Vagina (tissue), 2 donors: Measurements from ENCODE around the gene TYR. TPM values are rescaled to one million over a fixed set of nuclear protein-coding genes. Genes with fewer than 3 reads are reported as not detected.

Experiments used
- DNase-seq, 2 donors: peaks; one replicate each; pipeline ENCODE4 v3.0.0-alpha.2; 2017; ENCODE audit errors: extremely low spot score in 2 of 2
- H3K27ac ChIP-seq: fragments of 200-600 bp; sonication (generic); one replicate; pipeline ENCODE4 v1.5.1; 2019
- H3K27me3 ChIP-seq: fragments of 200-600 bp; sonication (generic); one replicate; pipeline ENCODE4 v1.5.1; 2019
- H3K36me3 ChIP-seq, 2 donors: fragments of 200-600 bp; sonication (generic); one replicate each; pipeline ENCODE4 v1.5.1; 2017 to 2019
- H3K4me1 ChIP-seq: fragments of 200-600 bp; sonication (generic); one replicate; pipeline ENCODE4 v1.5.1; 2019
- H3K4me3 ChIP-seq, 2 donors: fragments of 200-600 bp; sonication (generic); 1 replicate in 1 of 2; 2 replicates in 1 of 2; pipeline ENCODE4 v1.5.1; 2016 to 2019
- H3K9me3 ChIP-seq: fragments of 200-600 bp; sonication (generic); one replicate; pipeline ENCODE4 v1.5.1; 2019
- POLR2A ChIP-seq, 2 donors: fragments of 450-650 bp; IDR thresholded peaks; one replicate each; pipeline ENCODE4 v1.6.1; 2017; ENCODE audit warnings: antibody characterized with exemption in 2 of 2, mild to moderate bottlenecking in 2 of 2, moderate library complexity in 2 of 2
- POLR2AphosphoS5 ChIP-seq, 2 donors: sonication (generic); formaldehyde crosslinking; IDR thresholded peaks; one replicate each; pipeline ENCODE4 v1.9.0; 2017; ENCODE audit warnings: antibody characterized with exemption in 2 of 2, mild to moderate bottlenecking in 2 of 2, low read depth in 1 of 2; ENCODE audit not compliant: insufficient read depth in 1 of 2
- intact Hi-C: fragments of 100-400 bp; cut with DNase I; formaldehyde crosslinking; loops from one replicate; pipeline ENCODE4 v1.15.1; 2023
- total RNA-seq: library from RNA; depleted of rRNA; stranded (reverse); fragments of >200 nt; gene quantifications from one replicate; pipeline ENCODE4 v1.2.3, GENCODE V29; 2016
- TF ChIP-seq, protein P1 (sequence below), 3 experiments: fragments of 450-650 bp in 2 of 3; fragments of 200-600 bp in 1 of 3; sonication (generic) in 1 of 3; IDR thresholded peaks; one replicate each; pipeline ENCODE4 v1.5.1; 2017 to 2019; ENCODE audit warnings: antibody characterized with exemption in 3 of 3, mild to moderate bottlenecking in 2 of 3, moderate library complexity in 2 of 3

TYR gene
- total RNA-seq, 1 donor from 2014 or later: not detected

DNA sequence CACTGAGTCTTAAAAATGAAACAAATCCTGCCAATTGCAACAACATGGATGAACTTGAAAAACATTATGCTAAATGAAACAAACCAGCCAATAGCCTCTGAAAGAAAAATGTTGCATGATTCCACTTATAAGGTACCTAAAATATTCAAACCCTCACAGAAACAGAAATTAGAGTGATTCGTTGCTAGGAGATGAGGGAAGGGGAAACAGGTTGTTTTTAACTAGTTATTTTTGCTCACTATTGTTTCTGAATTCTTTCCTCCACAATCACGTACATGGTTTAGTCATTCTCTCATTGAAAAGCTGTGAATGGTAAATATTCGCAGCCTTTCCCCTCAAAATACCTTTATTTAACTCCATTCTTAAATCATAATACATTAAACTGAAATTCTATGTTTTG, 14.0 kb upstream of the TYR start:
- TF ChIP-seq POLR2AphosphoS5 (IDR thresholded peaks at IDR 0.05; ENCODE audit: insufficient read depth in 1 of 2, low read depth in 1 of 2) (no peak), POLR2A (IDR thresholded peaks at IDR 0.05) (no peak)
- TF ChIP-seq, protein P1, sequence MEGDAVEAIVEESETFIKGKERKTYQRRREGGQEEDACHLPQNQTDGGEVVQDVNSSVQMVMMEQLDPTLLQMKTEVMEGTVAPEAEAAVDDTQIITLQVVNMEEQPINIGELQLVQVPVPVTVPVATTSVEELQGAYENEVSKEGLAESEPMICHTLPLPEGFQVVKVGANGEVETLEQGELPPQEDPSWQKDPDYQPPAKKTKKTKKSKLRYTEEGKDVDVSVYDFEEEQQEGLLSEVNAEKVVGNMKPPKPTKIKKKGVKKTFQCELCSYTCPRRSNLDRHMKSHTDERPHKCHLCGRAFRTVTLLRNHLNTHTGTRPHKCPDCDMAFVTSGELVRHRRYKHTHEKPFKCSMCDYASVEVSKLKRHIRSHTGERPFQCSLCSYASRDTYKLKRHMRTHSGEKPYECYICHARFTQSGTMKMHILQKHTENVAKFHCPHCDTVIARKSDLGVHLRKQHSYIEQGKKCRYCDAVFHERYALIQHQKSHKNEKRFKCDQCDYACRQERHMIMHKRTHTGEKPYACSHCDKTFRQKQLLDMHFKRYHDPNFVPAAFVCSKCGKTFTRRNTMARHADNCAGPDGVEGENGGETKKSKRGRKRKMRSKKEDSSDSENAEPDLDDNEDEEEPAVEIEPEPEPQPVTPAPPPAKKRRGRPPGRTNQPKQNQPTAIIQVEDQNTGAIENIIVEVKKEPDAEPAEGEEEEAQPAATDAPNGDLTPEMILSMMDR (IDR thresholded peaks at IDR 0.05): no peak
- no peak for DNase-seq
- Histone ChIP-seq H3K9me3 (no peaks in the 10 kb centered on the region), H3K27me3 (no peaks in the 10 kb centered on the region), H3K4me3 (no peak overlapping the region), H3K27ac (no peak overlapping the region), H3K36me3 (no peaks in the 10 kb centered on the region), H3K4me1 (no peaks in the 10 kb centered on the region)
- intact Hi-C loops: no loop called here

DNA sequence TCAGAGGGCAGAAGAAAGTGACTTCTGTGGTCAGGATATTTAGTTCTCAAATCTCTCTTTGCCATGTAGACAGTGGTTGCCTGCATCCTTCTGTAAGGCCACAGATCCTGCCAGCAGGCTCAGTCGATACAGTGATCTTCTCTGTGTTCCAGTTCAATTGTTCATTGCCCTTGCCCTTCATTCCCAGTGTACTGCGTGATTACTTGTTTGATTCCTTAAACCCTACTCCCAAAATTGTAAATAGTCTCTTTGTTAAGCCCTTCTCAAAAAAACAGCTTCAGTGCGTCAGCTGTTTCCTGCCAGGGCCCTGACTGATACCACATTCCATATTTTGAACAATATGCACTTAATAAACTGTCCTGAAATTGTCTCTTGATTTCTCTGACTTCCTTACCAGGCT, 9.3 kb upstream of the TYR start:
- Histone ChIP-seq H3K4me1 (no peaks in the 10 kb centered on the region), H3K27me3 (no peaks in the 10 kb centered on the region), H3K36me3 (no peaks in the 10 kb centered on the region), H3K27ac (no peak overlapping the region), H3K9me3 (no peaks in the 10 kb centered on the region), H3K4me3 (no peak overlapping the region)
- intact Hi-C loops: no loop called here
- no peak for DNase-seq
- TF ChIP-seq, protein P1 (IDR thresholded peaks at IDR 0.05): no peak
- TF ChIP-seq POLR2A (IDR thresholded peaks at IDR 0.05): no peak
- TF ChIP-seq POLR2AphosphoS5 (IDR thresholded peaks at IDR 0.05; ENCODE audit: insufficient read depth in 1 of 2, low read depth in 1 of 2): no peak

DNA sequence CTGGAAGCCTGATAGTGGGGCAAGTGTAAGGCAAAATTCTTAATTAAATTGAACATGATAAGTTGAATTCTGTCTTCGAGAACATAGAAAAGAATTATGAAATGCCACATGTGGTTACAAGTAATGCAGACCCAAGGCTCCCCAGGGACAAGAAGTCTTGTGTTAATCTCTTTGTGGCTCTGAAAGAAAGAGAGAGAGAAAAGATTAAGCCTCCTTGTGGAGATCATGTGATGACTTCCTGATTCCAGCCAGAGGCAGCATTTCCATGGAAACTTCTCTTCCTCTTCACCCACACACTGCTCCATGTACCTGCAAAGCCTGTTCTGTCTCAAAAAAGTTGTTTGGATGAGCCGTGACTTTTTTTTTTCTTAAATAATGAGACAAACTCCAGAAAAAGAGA, 1.9 kb upstream of the TYR start:
- Histone ChIP-seq H3K4me3 (no peak overlapping the region), H3K36me3 (no peaks in the 10 kb centered on the region), H3K9me3 (no peaks in the 10 kb centered on the region), H3K27me3 (no peaks in the 10 kb centered on the region), H3K4me1 (no peaks in the 10 kb centered on the region), H3K27ac (no peak overlapping the region)
- DNase-seq: no peak
- intact Hi-C loops: no loop called here
- no peak for TF ChIP-seq POLR2AphosphoS5 (IDR thresholded peaks at IDR 0.05; ENCODE audit: insufficient read depth in 1 of 2, low read depth in 1 of 2)
- TF ChIP-seq POLR2A (IDR thresholded peaks at IDR 0.05): no peak
- TF ChIP-seq, protein P1 (IDR thresholded peaks at IDR 0.05): no peak

DNA sequence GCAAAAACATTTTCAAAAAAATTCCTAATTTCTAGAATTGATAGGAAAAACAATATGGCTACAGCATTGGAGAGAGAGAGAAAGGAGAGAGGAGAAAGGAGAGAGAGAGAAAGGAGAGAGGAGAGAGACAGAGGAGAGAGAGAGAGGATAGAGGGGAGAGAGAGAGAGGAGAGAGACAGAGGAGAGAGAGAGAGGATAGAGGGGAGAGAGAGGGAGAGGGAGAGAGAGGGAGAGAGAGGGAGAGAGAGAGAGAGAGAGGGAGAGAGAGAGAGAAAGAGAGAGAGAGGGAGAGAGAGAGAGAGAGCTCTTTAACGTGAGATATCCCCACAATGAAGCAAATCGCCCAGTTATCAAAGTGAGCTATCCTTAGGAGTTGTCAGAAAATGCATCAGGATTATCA, 737 bp upstream of the TYR start:
- DNase-seq: no peak
- no peaks in the 10 kb centered on the region for H3K27me3 ChIP-seq

DNA sequence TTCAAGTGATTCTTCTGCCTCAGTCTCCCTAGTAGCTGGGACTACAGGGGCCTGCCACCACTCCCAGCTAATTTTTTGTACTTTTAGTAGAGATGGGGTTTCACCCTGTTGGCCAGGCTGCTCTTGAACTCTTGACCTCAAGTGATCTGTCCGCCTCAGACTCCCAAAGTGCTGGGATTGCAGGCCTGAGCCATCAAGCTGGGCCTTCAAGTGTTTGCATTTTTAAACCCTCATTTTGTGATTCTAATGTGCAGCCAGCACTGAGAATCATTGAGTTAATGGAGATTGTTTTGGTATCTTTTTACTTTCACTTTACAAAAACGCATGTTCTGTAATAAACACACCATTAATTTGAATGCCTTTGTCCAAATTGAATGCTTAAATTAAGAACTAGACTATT, 3.4 kb downstream of the TYR start:
- no peak for TF ChIP-seq POLR2AphosphoS5 (IDR thresholded peaks at IDR 0.05; ENCODE audit: insufficient read depth in 1 of 2, low read depth in 1 of 2)
- TF ChIP-seq, protein P1 (IDR thresholded peaks at IDR 0.05): no peak
- no peak for TF ChIP-seq POLR2A (IDR thresholded peaks at IDR 0.05)
- Histone ChIP-seq H3K9me3 (no peaks in the 10 kb centered on the region), H3K27me3 (no peaks in the 10 kb centered on the region), H3K36me3 (no peaks in the 10 kb centered on the region), H3K4me3 (no peak overlapping the region), H3K4me1 (no peaks in the 10 kb centered on the region), H3K27ac (no peak overlapping the region)
- no peak for DNase-seq
- intact Hi-C loops: no loop called here

More for the DNA sequence above, 737 bp upstream of the TYR start:
- TF ChIP-seq POLR2AphosphoS5 (IDR thresholded peaks at IDR 0.05; ENCODE audit: insufficient read depth in 1 of 2, low read depth in 1 of 2): no peak
- TF ChIP-seq, protein P1 (IDR thresholded peaks at IDR 0.05): no peak
- TF ChIP-seq POLR2A (IDR thresholded peaks at IDR 0.05): no peak
- H3K9me3 ChIP-seq: no peaks in the 10 kb centered on the region
- no peak overlapping the region for H3K4me3 ChIP-seq
- H3K4me1 ChIP-seq: no peaks in the 10 kb centered on the region
- intact Hi-C loops: no loop called here
- H3K27ac ChIP-seq: no peak overlapping the region
- H3K36me3 ChIP-seq: no peaks in the 10 kb centered on the region
